ENCODE measurements around the gene COX10.
A peak's percentile ranks its signal among the peaks of the same experiment; 100 is the strongest.
"Not testable (repeated sequence)": the region's sequence is repeated elsewhere in the genome, so short reads cannot be mapped to it uniquely, and the experiment has no call there.

The COX10 gene

DNA sequence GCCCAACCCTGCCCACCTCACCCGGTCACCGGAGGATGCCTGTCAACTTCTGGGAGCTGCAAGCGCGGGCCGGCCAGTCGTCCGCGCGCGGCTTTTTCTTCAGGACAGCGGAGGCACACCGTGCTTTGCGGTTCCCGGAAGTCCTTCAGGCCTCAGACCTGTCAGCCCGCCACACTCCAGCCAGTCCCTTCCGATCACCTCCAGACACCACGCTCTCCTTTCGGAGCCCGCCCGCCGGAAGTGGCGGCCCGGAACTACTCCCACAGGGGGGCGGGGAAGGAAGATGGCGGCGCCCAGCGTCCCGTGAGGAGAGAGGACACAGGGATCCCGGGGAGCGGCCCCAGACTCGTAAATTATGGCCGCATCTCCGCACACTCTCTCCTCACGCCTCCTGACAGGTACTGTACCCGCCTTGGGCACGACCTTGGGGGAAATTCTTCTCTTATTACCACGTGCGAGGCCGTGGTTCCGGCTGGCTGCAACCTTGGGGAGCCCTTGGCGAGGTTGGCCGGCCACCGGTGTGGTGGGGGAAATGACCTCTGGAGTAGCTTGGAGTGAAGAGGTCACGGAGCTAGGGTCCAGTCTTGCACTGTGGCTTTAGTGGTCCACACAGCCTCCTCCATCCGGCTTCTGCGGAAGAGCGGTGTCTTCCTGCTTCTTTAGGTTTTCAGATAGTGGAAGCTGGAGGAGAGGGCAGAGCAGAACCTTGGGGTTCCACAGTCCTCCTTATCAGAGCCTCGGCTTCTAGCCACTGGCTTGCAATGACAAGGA, at the start of gene COX10:
TSS of gene COX10 (plus strand) at position 254 of the 771 bp plus-strand sequence. CDS start at position 356, 102 bp downstream.
- peak; percentile 83 for DNase-seq (ENCODE audit: low spot score)

DNA sequence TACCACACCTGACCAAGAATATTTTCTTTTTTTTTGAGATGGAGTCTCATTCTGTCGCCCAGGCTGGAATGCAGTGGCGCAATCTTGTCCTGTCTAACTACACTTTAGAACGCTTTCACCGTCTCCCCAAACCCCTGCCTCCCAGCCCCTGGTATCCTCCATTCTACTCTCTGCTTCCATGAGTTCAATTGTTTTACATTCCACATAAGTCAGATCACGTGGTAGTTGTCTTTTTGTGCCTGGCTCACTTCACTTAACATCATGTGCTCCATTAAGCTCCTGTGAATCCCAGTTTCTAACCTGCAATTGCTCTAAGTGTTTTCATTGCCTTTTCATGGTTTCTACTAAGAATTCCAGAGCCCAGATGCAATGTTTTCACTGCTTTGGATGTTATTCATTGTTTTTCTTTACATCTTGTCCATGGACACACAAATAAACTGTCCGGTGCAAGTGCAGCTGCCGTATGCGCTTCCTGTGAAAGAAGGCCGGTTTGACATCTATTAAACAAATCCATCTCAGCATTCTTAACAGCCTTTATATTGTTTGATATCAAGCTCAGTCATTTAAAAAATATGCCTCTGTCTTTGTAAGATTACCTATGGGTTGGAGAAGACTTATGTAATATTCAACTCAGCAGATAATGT, 47.5 kb upstream of the COX10 start:
- not testable (repeated sequence) for DNase-seq (ENCODE audit: low spot score)

DNA sequence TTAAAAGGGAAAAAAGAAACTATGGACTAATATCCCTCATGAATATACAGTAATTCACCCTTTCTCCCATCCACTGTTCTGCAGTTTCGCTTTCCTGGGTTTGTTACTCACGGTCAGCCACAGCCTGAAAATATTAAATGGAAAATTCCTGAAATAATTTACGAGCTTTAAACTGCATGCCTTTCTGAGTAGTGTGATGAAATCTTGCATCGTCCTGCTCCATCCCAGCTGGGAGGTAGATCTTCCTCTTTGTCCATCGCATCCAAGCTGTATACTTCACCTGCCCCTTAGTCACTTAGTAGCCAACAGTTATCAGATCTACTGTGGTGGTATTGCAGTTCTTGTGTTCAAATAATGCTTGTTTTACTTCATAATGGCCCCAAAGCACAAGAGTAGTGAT, 39.5 kb upstream of the COX10 start:
- DNase-seq (ENCODE audit: low spot score): not testable (repeated sequence)

DNA sequence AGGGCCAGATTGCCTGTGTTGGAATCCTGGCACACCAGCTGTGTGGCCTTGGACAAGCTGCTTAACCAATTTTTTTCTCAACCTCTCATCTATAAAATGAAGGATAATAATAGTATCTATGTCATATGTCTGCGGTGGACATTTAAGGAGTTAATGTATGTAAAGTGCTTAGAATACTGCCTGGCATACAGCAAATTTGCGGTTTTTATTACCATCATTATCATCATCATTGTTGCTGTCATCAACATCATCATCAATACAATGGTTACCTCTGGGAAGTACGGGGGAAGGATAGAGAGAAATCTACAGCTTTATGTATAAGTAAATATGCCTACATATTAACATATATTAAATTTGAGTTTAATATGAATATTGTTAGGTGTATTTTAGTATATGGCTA, 37.1 kb upstream of the COX10 start:
- DNase-seq (ENCODE audit: low spot score): no peak

DNA sequence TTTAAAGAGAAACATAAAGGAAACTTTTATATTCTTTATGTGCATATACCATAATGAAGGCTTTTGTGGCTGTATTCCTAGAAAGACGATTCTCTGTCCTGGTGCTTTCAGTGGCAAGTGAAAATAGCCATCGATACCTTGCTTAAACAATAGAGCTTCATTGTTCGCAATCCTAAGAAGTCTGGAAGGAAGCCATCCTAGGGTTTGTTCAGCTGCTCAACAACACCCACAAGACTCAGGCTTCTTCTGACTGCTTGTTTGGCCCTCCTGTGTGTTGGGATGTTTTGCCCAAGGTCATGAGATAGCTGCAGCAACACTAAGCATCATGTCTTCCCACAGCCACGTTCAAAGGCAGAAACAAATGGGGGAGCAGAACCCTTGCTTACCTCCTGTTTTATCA, 36.1 kb upstream of the COX10 start:
- DNase-seq (ENCODE audit: low spot score): no peak

DNA sequence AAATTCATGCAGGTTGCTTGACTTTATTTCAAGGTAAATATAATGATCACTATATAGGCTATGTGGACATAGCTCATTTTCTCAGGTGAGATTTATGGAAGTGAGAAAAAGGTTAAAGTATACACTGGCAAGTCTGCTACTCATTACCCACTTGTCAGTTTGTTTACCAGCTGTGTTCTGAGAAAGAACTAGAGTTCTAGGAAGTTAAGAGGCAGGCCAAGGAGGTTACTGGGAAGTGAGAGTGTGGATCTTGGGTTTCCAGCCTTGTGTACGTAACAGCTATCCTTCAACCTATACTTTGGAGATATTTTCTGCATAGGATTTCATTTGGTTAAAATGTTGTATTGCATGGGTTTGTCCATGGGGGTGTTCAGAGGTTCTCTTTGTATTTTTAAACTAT, 31.9 kb upstream of the COX10 start:
- no peak for DNase-seq (ENCODE audit: low spot score)

DNA sequence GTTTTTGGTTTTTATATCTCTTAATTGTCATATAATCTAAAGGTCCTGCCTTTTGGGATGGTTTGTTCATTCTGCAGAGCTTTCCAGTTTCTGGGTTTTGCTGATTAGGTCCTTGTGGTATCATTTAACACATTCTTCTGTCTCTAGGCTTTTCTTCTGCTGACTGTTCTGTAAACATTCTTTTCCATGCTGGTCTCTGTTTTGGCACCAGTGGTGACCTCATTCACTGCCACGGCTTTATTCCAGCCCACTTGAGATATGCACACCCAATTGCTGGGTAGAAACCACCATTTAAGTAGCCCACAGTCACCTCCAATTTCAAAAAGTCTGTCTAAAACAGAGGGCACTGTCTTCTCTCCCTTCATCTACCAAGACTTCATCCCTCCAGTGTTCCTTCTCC, 31.1 kb upstream of the COX10 start:
- DNase-seq (ENCODE audit: low spot score): no peak

DNA sequence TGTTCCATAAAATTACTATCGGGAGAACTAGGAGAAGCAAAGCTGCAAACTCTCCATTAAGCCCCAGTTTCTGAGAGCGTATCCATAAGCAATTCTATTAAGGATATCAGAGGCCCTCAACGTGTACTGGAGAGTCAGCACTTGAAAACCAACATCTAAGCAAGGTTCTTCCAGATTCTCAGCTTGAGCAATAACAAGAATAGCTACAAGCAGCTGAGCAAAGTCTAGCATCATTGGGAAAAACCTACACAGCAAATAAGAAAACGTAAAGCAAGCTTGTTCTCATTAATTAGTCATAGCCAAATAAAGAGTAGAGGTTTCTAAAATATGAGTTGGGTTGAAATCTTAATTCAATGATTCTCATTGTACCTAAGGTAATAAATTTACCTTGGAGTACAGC, 26.9 kb upstream of the COX10 start:
- DNase-seq (ENCODE audit: low spot score): no peak

DNA sequence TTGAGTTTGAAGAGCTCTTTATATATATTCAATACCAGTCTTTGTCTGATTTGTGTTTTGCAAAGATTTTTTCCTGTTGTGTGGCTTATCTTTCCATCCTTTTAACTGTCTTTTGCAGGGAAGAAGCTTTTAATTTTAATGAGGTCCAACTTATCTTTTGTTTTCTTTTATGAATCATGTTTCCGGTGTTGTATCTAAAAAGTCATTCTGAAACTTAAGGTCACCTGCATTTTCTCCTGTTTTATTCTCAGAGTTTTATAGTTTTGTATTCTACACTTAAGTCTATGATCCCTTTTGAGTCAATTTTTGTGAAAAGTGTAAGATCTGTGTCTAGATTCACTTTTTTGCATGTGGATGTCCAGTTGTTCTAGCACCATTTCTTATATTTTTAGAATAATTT, 24.6 kb upstream of the COX10 start:
- DNase-seq (ENCODE audit: low spot score): no peak

DNA sequence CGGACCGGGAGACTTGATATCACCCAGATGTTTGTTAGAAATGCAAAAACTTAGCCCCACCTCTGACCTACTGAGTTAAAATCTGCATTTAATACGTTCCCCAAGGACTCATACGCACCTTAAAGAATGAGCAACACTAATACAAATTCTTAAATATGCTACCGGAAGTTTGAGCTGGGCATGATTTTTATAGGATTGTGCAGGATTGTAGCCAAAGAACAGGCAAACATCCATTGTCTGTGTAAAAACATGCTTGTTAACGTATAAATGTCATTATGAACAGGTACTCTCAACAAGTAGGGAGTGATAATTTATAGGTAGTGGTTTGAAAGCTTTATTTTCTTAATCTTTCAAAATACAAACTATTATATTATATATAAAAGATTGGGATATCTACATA, 22.3 kb upstream of the COX10 start:
- no peak for DNase-seq (ENCODE audit: low spot score)

DNA sequence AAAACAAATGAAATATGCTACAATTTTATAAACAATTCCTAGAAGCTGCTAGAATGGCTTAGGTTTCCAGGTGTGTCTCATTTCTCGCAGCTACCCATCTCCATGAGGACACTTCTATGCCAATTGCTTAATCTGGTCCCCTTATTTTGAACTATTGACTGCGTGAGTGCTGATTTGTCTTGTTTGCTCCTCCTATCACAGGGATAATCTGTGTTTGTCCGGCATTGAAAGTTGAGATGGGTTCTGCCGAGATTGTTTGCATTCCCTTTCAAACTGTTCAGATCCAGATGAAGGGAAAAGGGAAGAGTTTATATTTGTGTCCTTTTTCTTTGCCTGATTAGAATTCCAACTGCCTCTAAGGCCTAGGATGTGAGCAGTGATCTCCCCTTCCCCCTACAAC, 21.7 kb upstream of the COX10 start:
- no peak for DNase-seq (ENCODE audit: low spot score)

DNA sequence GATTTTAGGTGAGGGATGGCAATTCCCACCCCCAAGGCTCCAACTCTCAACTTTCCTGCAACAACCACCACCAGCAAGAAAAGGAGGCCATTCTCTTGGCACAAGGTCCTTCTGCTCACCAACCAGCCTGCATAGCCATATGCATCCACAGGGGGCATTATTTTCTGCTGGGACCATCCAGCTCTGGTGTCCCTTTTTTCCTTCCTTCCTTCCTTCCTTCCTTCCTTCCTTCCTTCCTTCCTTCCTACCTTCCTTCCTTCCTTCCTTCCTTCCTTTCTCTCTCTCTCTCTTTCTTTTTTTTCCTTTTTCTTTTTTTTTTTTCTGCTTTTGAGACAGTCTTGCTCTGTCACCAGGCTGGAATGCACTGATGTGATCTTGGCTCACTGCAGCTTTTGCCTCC, 21.1 kb upstream of the COX10 start:
- DNase-seq (ENCODE audit: low spot score): no peak

DNA sequence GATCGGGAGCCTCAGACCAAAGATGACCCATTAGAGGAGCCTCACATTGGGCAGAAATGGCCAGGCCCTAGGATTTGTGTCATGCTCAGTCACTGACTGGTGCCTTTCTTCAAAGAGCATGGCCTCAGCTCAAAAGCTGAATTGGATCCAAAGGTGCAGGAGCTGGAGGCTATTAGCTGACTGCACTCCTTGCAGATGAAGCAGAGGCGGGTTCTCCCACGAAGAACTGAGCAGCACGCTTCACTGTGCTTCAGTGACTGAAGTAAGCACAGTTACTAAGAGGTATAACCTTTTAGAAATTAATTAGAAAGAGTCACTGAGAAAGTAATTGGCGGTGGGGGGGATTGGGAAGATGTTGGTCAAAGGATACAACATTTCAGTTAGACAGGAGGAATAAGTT, 18.7 kb upstream of the COX10 start:
- DNase-seq (ENCODE audit: low spot score): no peak

DNA sequence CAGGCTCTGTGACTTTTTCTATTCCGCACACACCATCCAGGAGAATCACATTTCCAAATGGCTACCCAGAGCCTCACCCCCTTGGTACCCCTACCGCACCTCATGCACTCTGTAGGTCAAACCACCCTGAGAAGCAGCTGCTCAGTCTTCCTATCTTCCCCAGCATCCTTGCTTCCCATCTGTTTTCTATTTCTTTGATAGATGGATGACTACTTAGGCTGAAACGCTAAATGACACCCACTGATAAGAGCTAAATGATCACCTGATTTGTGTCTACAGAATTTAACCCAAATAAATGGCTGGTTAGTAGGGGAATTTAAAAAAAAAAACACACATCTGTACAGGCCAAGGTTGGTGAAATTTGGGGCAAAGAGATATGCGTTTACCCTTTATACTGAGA, 17.6 kb upstream of the COX10 start:
- DNase-seq (ENCODE audit: low spot score): no peak

DNA sequence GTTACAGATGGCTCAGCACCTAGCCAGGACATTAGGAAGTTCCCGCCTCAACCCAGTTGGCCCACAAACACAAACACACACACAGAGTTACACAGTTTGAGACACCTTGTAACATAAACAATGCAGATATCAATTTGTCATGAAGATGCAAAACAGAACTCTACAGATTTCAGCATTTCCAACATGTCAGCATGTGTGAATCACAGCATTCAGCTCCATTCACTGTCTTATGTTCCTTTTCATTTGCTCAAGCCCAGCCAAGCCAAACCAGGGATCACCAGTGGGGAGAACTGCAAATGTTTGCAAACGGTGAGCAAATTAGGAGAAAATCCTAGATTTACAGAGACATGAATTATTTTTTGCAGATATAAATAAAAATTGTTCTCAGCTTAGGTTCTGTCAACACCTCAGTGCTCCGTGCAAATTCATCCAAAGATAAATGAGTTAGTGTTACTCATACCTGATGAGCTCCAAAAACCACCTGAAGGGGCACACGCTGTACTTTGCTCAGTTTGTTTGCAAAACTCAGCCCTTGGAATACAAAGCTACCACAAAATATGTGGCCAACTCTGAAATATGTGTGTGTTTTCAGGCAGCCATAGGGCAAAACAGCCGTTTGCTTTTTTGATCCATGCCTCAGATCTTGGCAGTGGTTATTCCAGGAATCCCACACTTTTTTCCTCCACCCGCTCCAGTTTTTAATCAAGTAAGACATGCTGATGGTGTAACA, 16.3 kb upstream of the COX10 start:
- DNase-seq (ENCODE audit: low spot score): no peak

DNA sequence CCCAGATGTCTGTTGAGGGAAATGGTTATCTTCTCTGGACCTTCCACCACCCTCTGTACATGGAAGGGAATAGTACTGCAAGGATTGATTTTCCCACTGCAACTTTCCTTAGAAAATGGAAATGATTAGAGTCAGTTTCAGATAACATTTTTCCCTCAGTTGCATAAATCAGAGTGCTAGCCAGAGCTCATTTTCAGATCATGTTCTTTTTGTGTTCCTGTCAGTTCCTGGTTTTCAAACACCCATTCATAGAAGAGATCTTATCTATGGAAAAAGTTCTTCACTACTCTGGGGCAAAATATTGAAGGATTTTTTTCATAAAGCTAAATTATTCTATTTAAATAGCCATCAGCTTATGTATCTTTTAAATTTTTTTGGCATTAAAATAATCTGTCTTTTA, 11.7 kb upstream of the COX10 start:
- DNase-seq (ENCODE audit: low spot score): no peak

DNA sequence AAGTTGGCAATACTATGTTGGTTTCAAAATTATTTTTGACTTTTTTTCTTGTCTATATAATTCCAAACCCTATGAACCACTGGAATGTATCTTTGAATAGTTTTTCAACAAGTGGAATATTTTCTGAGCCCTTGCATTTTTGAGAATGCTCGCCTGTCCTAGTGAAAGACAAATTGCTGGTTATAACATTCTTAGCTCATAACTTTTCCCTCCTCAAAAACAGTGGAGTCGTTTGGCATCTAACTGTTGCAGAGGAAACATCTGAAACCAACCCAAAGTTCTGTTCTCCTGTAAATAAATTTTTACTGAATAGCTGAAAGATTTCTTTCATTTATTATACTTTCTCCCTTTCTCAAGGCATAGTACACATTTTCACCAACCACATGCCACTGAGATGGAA, 11.3 kb upstream of the COX10 start:
- DNase-seq (ENCODE audit: low spot score): no peak

DNA sequence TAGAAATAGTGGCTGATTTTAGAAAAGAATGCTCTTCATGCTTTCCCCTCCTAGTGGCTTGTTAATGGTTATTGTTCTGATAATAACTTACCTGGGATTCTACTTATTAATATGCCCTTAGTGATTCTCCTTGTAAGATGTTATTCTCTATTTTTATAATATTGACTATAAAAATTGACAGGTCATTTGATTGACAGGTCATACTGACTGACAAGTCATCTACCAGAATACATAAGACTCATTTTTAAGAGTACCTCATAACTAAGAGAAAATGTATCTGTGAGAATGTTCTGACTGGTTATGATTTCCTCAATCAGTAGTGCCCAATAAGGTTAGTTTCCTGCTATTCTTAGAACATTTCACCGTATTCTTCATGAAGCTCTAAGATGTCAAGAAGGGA, 8.6 kb upstream of the COX10 start:
- DNase-seq (ENCODE audit: low spot score): no peak

DNA sequence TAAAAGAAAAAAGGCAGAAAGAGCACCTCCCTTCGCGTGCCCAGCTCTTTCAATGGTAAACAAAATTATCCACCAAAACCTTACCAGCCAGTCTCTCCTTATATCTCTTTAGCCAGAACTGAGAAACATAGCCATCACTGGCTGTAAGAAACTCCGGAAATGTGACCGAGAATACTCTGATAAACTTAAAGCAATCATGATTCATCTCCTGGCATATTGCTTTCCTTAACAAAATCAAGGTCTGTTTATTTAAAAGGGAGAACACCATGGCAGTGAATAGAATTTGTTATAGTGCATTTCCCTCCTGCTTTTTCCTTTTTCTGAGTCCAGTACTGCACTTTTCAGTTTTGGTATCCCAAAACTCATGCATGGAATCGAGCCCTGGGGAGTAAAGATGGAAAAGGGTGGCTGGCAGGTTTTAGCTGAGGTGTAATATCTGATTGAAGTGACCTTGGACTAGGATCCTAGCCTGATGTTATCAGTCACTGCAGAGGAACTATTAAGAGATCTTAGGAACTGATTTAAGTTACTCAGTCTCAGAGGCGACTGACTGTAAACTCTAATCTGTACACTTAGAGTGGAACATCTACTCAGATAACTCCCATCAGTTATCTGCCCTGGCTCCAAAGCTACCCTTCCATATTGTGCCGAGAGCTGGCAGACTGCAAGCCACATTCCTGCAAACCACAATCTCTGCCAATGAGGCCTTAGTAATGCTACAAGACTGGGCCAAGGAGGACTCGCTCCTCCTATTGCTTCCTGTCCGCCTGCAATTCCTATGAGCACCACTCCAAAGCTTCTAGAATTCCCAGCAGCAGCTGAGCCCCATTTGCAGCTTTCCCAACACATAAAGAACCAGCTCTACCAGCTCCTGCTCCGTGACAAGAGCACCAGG, 7.4 kb upstream of the COX10 start:
- no peak for DNase-seq (ENCODE audit: low spot score)

DNA sequence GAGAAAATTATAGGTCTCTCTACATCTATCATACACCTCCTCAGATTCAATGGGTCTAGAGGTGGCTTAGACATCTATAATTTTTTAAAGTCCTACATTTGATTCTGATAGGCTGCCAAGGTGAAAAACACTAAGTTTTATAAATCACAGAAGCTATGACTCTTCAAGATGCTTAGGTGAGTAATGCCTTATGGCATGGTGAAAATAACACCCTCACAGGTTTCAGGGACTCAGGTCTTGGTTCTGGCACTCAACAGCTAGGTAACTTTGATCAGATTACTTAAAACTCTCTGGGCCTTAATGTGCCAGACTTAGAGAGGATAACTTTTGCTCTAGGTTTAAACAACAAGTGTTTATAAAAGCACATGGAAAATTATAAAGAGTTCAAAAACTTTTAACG, 2.0 kb upstream of the COX10 start:
- DNase-seq (ENCODE audit: low spot score): no peak

DNA sequence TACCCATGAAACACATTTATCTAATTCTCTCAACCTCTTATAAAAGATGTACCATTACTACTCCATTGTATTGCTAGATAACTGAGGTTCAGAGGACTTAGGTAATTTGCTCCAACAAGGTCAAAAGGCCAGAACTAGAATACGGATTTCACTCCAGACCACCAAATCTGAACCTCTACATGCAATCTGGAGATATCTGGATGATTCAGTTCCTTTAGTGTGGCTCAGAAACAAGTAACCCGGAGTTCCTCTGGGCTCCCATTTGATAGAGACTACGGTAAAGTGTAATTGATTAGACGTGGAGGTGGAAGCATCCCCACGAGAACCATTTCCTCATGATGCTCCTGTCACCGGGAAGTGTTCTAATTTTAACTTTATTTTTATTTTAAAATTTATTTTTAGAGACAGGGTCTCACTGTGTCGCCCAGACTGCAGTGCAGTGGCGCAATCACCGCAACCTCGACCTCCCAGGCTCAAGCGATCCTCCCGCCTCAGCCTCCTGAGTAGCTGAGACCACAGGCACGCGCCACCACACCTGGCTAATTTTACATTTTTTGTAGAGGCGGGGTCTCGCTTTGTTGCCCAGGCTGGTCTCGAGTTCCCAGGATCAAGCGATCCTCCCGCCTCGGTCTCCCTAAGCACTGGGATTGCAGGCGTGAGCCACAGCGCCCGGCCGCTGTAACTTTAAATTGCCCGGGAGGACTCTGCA, 608 bp upstream of the COX10 start:
- no peak for DNase-seq (ENCODE audit: low spot score)
